H1 (cell line): ENCODE results near the gene SLC25A21. TPM values are rescaled to one million over a fixed set of nuclear protein-coding genes. Genes with fewer than 3 reads are reported as not detected.

Source experiments
- CBX5 ChIP-seq: fragments of 300-800, 300-1000 bp; sonication (generic); IDR thresholded peaks from 2 replicates; pipeline ENCODE4 v1.7.1; 2016; ENCODE audit warnings: antibody characterized with exemption, low read length, low read depth
- CHD1 ChIP-seq: IDR thresholded peaks from 2 replicates; pipeline ENCODE4 v1.6.1; 2012; ENCODE audit warnings: low read depth, low read length, improper control_type of control experiment
- JUN ChIP-seq: IDR thresholded peaks from 2 replicates; pipeline ENCODE4 v1.6.1; 2011; ENCODE audit warnings: low read depth, mild to moderate bottlenecking, improper control_type of control experiment, low read length
- JUND ChIP-seq: IDR thresholded peaks from 2 replicates; pipeline ENCODE4 v1.6.1; 2011; ENCODE audit warnings: mild to moderate bottlenecking, improper control_type of control experiment, low read length
- SP4 ChIP-seq: IDR thresholded peaks from 2 replicates; pipeline ENCODE4 v1.6.1; 2012; ENCODE audit warnings: low read length, inconsistent platforms
- SRF ChIP-seq: IDR thresholded peaks from 2 replicates; pipeline ENCODE4 v1.6.1; 2011; ENCODE audit warnings: mild to moderate bottlenecking, low read depth, low read length, moderate library complexity
- polyA plus RNA-seq, 7 experiments: library from polyadenylated mRNA; depleted of rRNA in 3 of 7; stranded (reverse) in 5 of 7; unstranded in 2 of 7; fragments of >200 nt in 5 of 7; fragments of 200-250 nt in 2 of 7; gene quantifications; 1 replicate in 5 of 7; 2 replicates in 1 of 7; 4 replicates in 1 of 7; pipeline versions ENCODE4 v1.2.1 to v1.2.3, GENCODE V29; 2011 to 2013; ENCODE audit warnings: missing spikeins in 2 of 7, mixed read lengths in 2 of 7
- total RNA-seq: library from RNA; stranded (reverse); fragmentation: NEBNext Ultra II Directional; extraction: Animal tissue kit (Norgen Biotek cat#: 25700); gene quantifications from 2 replicates; pipeline ENCODE4 v1.2.1, GENCODE V29; 2021

Gene SLC25A21
- total and polyA plus RNA-seq, 2 of the 8 experiments (the other 6 are each of a cell fraction or from before 2014, with no cell fraction given) = 6.9 to 15.7 TPM

DNA sequence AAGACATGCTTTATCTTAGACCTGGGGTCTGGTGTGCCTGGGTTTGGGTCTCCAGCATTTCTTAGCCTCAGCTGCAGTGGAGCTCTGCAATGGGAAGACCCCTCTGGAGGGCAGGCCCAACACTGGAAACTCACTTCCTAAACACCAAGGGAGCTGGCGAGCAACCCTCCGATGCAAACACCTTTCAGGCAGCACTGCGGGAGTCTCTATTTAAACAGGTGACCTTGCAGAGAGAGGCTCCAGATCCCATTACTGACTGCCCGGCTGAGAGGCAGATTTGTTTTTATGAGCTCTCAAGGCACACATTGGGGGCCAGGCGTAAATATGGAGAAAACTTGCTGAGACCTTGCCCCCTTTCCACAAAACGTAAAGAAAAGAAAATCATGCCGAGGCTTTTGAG lies 315.3 kb downstream of the SLC25A21 start (continued):
- no peak for TF ChIP-seq SP4
- TF ChIP-seq JUND = no peak
- TF ChIP-seq SRF = no peak
- no peak for TF ChIP-seq CHD1
- TF ChIP-seq JUN = no peak
- TF ChIP-seq CBX5 = no peak
